ENCODE measurements around the gene PLK1.

Gene PLK1

GRCh38 chr16:23650674-23651416, 27.8 kb upstream of the PLK1 start:
- TF ChIP-seq TEAD4 (IDR thresholded peaks at IDR 0.05) = no peak
- no peak for TF ChIP-seq TAF1 (IDR thresholded peaks at IDR 0.05; ENCODE audit: low read depth)
- no peak for TF ChIP-seq FOXM1 (IDR thresholded peaks at IDR 0.05; ENCODE audit: borderline replicate concordance, low read depth)
- no peak for TF ChIP-seq TCF12 (IDR thresholded peaks at IDR 0.05; ENCODE audit: low read depth)
- TF ChIP-seq, protein P1, sequence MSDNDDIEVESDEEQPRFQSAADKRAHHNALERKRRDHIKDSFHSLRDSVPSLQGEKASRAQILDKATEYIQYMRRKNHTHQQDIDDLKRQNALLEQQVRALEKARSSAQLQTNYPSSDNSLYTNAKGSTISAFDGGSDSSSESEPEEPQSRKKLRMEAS (IDR thresholded peaks at IDR 0.05) = no peak
- TF ChIP-seq CREB1 (IDR thresholded peaks at IDR 0.05; ENCODE audit: low read depth) = no peak
- TF ChIP-seq YY1 (IDR thresholded peaks at IDR 0.05; ENCODE audit: low read depth) = no peak
- TF ChIP-seq EGR1 (IDR thresholded peaks at IDR 0.05) = no peak
- TF ChIP-seq ZBTB7A (IDR thresholded peaks at IDR 0.05; ENCODE audit: low read depth) = no peak
- no peak for TF ChIP-seq CEBPB (IDR thresholded peaks at IDR 0.05)
- no peak for TF ChIP-seq EP300 (IDR thresholded peaks at IDR 0.05; ENCODE audit: borderline replicate concordance)
- no peak for TF ChIP-seq NFIC (IDR thresholded peaks at IDR 0.05)
- TF ChIP-seq USF1 (IDR thresholded peaks at IDR 0.05) = no peak
- no peak for TF ChIP-seq REST (IDR thresholded peaks at IDR 0.05; ENCODE audit: low read depth)

DNA sequence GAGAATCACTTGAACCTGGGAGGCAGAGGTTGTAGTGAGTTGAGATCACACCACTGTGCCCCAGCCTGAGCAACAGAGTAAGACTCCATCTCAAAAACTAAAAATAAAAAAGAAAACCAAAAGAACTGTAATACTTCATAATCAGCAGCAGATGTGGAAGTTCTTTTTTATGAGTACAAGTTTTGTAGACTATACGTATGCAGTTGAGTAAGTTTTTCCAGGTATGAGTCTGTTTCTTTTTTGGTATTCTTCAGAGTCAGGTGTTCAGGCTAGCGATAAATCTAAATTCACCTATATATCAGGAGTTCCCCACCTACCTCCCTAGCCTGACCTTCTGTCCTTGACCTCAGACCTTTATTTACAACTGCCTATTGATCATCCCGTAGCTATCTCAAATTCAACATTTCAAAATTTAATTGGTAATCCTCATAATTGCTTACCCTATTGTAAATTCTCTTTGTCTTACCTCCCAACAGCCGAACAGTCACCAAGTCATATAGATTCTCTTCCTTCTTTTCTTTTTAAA, 26.7 kb upstream of the PLK1 start:
- TF ChIP-seq REST (IDR thresholded peaks at IDR 0.05; ENCODE audit: low read depth) (no peak), FOXM1 (IDR thresholded peaks at IDR 0.05; ENCODE audit: borderline replicate concordance, low read depth) (no peak), TCF12 (IDR thresholded peaks at IDR 0.05; ENCODE audit: low read depth) (no peak), TAF1 (IDR thresholded peaks at IDR 0.05; ENCODE audit: low read depth) (no peak), USF1 (IDR thresholded peaks at IDR 0.05) (no peak), YY1 (IDR thresholded peaks at IDR 0.05; ENCODE audit: low read depth) (no peak), TEAD4 (IDR thresholded peaks at IDR 0.05) (no peak), CREB1 (IDR thresholded peaks at IDR 0.05; ENCODE audit: low read depth) (no peak), CEBPB (IDR thresholded peaks at IDR 0.05) (no peak)
- TF ChIP-seq, protein P1 (IDR thresholded peaks at IDR 0.05) = no peak

DNA sequence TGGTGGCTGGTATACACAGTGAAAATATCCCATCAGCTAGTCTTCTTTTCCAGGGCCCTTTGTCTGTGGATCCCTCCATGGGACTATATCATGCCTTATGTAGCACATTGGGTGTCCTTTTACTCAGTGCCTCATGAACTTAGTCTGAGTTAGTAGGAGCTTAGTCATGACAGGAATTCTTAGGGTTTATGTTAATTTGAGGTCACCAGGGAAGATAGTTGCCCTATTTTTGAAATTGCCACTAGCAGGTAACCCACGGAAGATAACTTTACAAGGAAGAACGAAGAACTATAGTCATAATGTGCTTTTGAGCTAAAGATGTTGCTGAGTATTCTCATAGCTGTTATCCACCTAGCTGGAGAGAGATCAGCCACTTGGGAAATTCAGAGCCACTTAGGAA, 14.8 kb upstream of the PLK1 start:
- TF ChIP-seq EGR1 (IDR thresholded peaks at IDR 0.05) = no peak
- no peak for TF ChIP-seq RAD21 (IDR thresholded peaks at IDR 0.05; ENCODE audit: low read depth)
- TF ChIP-seq ZBTB7A (IDR thresholded peaks at IDR 0.05; ENCODE audit: low read depth) = no peak

- TF ChIP-seq EGR1 (IDR thresholded peaks at IDR 0.05) (no peak), RAD21 (IDR thresholded peaks at IDR 0.05; ENCODE audit: low read depth) (no peak), EP300 (IDR thresholded peaks at IDR 0.05; ENCODE audit: borderline replicate concordance) (no peak), ZBTB7A (IDR thresholded peaks at IDR 0.05; ENCODE audit: low read depth) (no peak), CEBPB (IDR thresholded peaks at IDR 0.05) (no peak), TAF1 (IDR thresholded peaks at IDR 0.05; ENCODE audit: low read depth) (no peak)
- TF ChIP-seq, protein P1 (IDR thresholded peaks at IDR 0.05) = no peak
Observed at GRCh38 chr16:23666571-23667354, 11.9 kb upstream of the PLK1 start.

- TF ChIP-seq ZBTB7A (IDR thresholded peaks at IDR 0.05; ENCODE audit: low read depth) (no peak), TEAD4 (IDR thresholded peaks at IDR 0.05) (no peak), CEBPB (IDR thresholded peaks at IDR 0.05) (no peak), TAF1 (IDR thresholded peaks at IDR 0.05; ENCODE audit: low read depth) (no peak)
- TF ChIP-seq, protein P1 (IDR thresholded peaks at IDR 0.05) = no peak
Observed at GRCh38 chr16:23667355-23667659, 11.4 kb upstream of the PLK1 start.
